ENCODE results near the gene AURKAIP1.

DNA sequence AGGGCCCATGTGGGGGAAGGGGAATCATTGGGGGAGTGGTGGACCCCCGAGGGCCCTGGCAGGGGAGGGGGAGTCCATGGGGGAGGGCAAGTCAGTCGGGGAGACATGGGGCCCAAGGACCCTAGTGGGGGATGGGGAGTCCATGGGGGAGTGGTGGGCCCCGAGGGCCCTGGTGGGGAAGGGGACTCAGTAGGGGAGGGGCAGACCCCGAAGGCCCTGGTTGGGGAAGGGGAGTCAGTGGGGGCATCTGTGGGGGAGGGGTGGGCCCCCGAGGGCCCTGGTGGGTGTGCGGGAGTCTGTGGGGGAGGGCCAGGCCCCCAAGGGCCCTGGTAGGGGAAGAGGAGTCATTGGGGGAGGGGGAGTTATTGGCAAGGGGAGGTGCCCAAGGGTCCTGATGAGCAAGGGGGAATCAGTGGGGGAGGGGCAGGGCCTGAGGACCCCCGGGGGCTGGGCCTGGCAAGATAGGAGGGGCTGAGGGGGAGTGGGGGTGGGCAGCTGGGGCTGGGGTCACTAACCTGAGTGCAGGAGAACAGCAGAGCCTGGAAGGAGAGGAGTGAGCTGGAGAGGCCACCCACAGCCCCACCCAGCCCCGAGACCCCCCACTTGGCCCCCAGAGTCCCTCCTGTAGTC lies 18.7 kb downstream of the AURKAIP1 start:
- TF ChIP-seq, protein P1, sequence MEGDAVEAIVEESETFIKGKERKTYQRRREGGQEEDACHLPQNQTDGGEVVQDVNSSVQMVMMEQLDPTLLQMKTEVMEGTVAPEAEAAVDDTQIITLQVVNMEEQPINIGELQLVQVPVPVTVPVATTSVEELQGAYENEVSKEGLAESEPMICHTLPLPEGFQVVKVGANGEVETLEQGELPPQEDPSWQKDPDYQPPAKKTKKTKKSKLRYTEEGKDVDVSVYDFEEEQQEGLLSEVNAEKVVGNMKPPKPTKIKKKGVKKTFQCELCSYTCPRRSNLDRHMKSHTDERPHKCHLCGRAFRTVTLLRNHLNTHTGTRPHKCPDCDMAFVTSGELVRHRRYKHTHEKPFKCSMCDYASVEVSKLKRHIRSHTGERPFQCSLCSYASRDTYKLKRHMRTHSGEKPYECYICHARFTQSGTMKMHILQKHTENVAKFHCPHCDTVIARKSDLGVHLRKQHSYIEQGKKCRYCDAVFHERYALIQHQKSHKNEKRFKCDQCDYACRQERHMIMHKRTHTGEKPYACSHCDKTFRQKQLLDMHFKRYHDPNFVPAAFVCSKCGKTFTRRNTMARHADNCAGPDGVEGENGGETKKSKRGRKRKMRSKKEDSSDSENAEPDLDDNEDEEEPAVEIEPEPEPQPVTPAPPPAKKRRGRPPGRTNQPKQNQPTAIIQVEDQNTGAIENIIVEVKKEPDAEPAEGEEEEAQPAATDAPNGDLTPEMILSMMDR (conservative IDR thresholded peaks at IDR 0.05; ENCODE audit: low read depth, low read length), result no peak
- TF ChIP-seq POLR2A (IDR thresholded peaks at IDR 0.05; ENCODE audit: low read depth, low read length), result no peak
- TF ChIP-seq MAFK (IDR thresholded peaks at IDR 0.05; ENCODE audit: low read depth, low read length), result no peak
- TF ChIP-seq FOS (IDR thresholded peaks at IDR 0.05; ENCODE audit: low read depth, low read length), result no peak
- TF ChIP-seq BHLHE40 (IDR thresholded peaks at IDR 0.05; ENCODE audit: low read depth, low read length), result no peak
- TF ChIP-seq, protein P2, sequence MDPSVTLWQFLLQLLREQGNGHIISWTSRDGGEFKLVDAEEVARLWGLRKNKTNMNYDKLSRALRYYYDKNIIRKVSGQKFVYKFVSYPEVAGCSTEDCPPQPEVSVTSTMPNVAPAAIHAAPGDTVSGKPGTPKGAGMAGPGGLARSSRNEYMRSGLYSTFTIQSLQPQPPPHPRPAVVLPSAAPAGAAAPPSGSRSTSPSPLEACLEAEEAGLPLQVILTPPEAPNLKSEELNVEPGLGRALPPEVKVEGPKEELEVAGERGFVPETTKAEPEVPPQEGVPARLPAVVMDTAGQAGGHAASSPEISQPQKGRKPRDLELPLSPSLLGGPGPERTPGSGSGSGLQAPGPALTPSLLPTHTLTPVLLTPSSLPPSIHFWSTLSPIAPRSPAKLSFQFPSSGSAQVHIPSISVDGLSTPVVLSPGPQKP (IDR thresholded peaks at IDR 0.05; ENCODE audit: borderline replicate concordance, low read depth, low read length), result no peak
- no peak for TF ChIP-seq RFX5 (IDR thresholded peaks at IDR 0.05; ENCODE audit: low read depth, low read length)
- no peak for TF ChIP-seq SMC3 (IDR thresholded peaks at IDR 0.05; ENCODE audit: low read depth, low read length)
- no peak for TF ChIP-seq MXI1 (IDR thresholded peaks at IDR 0.05; ENCODE audit: borderline replicate concordance, low read depth, low read length)
- no peak for TF ChIP-seq CEBPB (IDR thresholded peaks at IDR 0.05; ENCODE audit: low read depth, low read length)
- TF ChIP-seq USF2 (IDR thresholded peaks at IDR 0.05; ENCODE audit: low read depth, low read length), result no peak
- TF ChIP-seq MAZ (IDR thresholded peaks at IDR 0.05; ENCODE audit: borderline replicate concordance, low read depth, low read length), result no peak
- TF ChIP-seq RAD21 (IDR thresholded peaks at IDR 0.05; ENCODE audit: low read length), result no peak
